IMR-90 (cell line): ENCODE measurements around the gene ALDH3A2. TPM values are rescaled to one million over a fixed set of nuclear protein-coding genes. Genes with fewer than 3 reads are reported as not detected.

Experiments
- ATAC-seq: fragments of 200-7000 bp; cut with Tn5 transposase; 2 replicates; pipeline ENCODE4 v1.9.1; 2020; ENCODE audit warnings: low read depth, mild to moderate bottlenecking, moderate library complexity
- BruUV-seq: library from RNA; stranded (reverse); fragments of 400-500 nt; replicated peaks from 2 replicates; lab custom pipeline; 2021; lab: Mats Ljungman, UMichigan
- CTCF ChIA-PET: fragments of 300-600 bp; formaldehyde crosslinking; extraction: SDS; loops from one replicate; lab custom pipeline; 2021; ENCODE audit warnings: antibody characterized with exemption; lab: Yijun Ruan, JAX
- POLR2A ChIA-PET: fragments of 300-600 bp; sonication (Branson Sonifier 250); formaldehyde crosslinking; loops from one replicate; lab custom pipeline; 2022; ENCODE audit warnings: antibody characterized with exemption; ENCODE audit not compliant: unreplicated experiment; lab: Charles Lee
- DNase-seq: peaks from one replicate; pipeline ENCODE4 v3.0.0; 2013
- H2AFZ ChIP-seq: replicated peaks from 2 replicates; pipeline ENCODE3; 2013; ENCODE audit warnings: low read length, mild to moderate bottlenecking; ENCODE audit not compliant: poor library complexity
- H2AK5ac ChIP-seq: 2 replicates; pipeline ENCODE4 v1.6.1; 2013; ENCODE audit warnings: low read depth, low read length, inconsistent platforms
- H2AK9ac ChIP-seq: replicated peaks from 2 replicates; pipeline ENCODE3; 2013; ENCODE audit warnings: mild to moderate bottlenecking, low read depth, low read length, moderate library complexity; ENCODE audit not compliant: poor library complexity
- H2BK120ac ChIP-seq: 2 replicates; pipeline ENCODE4 v1.6.1; 2013; ENCODE audit warnings: low read depth, low read length, inconsistent platforms
- H2BK15ac ChIP-seq: 3 replicates; pipeline ENCODE4 v1.6.1; 2013; ENCODE audit warnings: low read depth, low read length, inconsistent platforms
- H2BK20ac ChIP-seq: 2 replicates; pipeline ENCODE4 v1.6.1; 2013; ENCODE audit warnings: low read depth, mild to moderate bottlenecking, inconsistent platforms, low read length, moderate library complexity
- H2BK5ac ChIP-seq: 2 replicates; pipeline ENCODE4 v1.6.1; 2013; ENCODE audit warnings: mild to moderate bottlenecking, low read depth, low read length, inconsistent platforms; ENCODE audit not compliant: poor library complexity, severe bottlenecking
- H3K14ac ChIP-seq: replicated peaks from 2 replicates; pipeline ENCODE4 v1.6.1; 2013; ENCODE audit warnings: low read depth, low read length, inconsistent platforms
- H3K18ac ChIP-seq: 2 replicates; pipeline ENCODE4 v1.6.1; 2013; ENCODE audit warnings: low read depth, low read length, control low read depth
- H3K23ac ChIP-seq: 2 replicates; pipeline ENCODE4 v1.6.1; 2013; ENCODE audit warnings: low read depth, low read length, inconsistent platforms
- H3K27ac ChIP-seq: 2 replicates; pipeline ENCODE4 v1.5.1; 2013; ENCODE audit warnings: mild to moderate bottlenecking, control low read depth, low read length; ENCODE audit not compliant: insufficient read depth
- H3K27me3 ChIP-seq: 2 replicates; pipeline ENCODE4 v1.6.1; 2013; ENCODE audit warnings: low read length; ENCODE audit not compliant: control insufficient read depth, insufficient read depth
- H3K36me3 ChIP-seq: 2 replicates; pipeline ENCODE4 v1.6.1; 2013; ENCODE audit warnings: low read length, mixed read lengths; ENCODE audit not compliant: control insufficient read depth, insufficient read depth
- H3K4ac ChIP-seq: 2 replicates; pipeline ENCODE4 v1.6.1; 2013; ENCODE audit warnings: low read depth, low read length, inconsistent platforms
- H3K4me1 ChIP-seq: 2 replicates; pipeline ENCODE4 v1.6.1; 2013; ENCODE audit warnings: low read length, mixed read lengths; ENCODE audit not compliant: control insufficient read depth, insufficient read depth
- H3K4me2 ChIP-seq: 2 replicates; pipeline ENCODE4 v1.6.1; 2013; ENCODE audit warnings: low read depth, mild to moderate bottlenecking, control low read depth, low read length, moderate library complexity
- H3K4me3 ChIP-seq: 2 replicates; pipeline ENCODE4 v1.5.1; 2013; ENCODE audit warnings: low read depth, mild to moderate bottlenecking, control low read depth, low read length, moderate library complexity; ENCODE audit not compliant: insufficient read depth
- H3K56ac ChIP-seq: 2 replicates; pipeline ENCODE4 v1.6.1; 2013; ENCODE audit warnings: low read length, inconsistent platforms; ENCODE audit not compliant: insufficient read depth; ENCODE audit errors: extremely low read depth
- H3K79me1 ChIP-seq, 2 experiments: 2 replicates each; pipeline ENCODE4 v1.6.1; 2013; ENCODE audit warnings: low read length in 2 of 2, inconsistent platforms in 1 of 2, low read depth in 1 of 2
- H3K9ac ChIP-seq: 2 replicates; pipeline ENCODE4 v1.6.1; 2013; ENCODE audit warnings: low read depth, low read length, control low read depth
- H3K9me1 ChIP-seq: 2 replicates; pipeline ENCODE4 v1.6.1; 2013; ENCODE audit warnings: low read length, inconsistent platforms; ENCODE audit not compliant: insufficient read depth
- H3K9me3 ChIP-seq: 2 replicates; pipeline ENCODE4 v1.6.1; 2013; ENCODE audit warnings: low read length; ENCODE audit not compliant: control insufficient read depth, insufficient read depth
- H4K20me1 ChIP-seq: 2 replicates; pipeline ENCODE4 v1.6.1; 2013; ENCODE audit warnings: low read length, inconsistent platforms; ENCODE audit not compliant: insufficient read depth
- H4K5ac ChIP-seq: 2 replicates; pipeline ENCODE4 v1.6.1; 2013; ENCODE audit warnings: mild to moderate bottlenecking, low read depth, low read length, control low read depth
- H4K8ac ChIP-seq, 2 experiments: 2 replicates each; pipeline ENCODE4 v1.6.1; 2013; ENCODE audit warnings: low read depth in 2 of 2, low read length in 2 of 2, control low read depth in 1 of 2, inconsistent platforms in 1 of 2
- H4K91ac ChIP-seq: 2 replicates; pipeline ENCODE4 v1.6.1; 2013; ENCODE audit warnings: low read depth, low read length, inconsistent platforms; ENCODE audit not compliant: insufficient read depth
- BHLHE40 ChIP-seq: fragments of 150-350 bp; IDR thresholded peaks from 2 replicates; pipeline ENCODE4 v1.6.1; 2016; ENCODE audit warnings: mild to moderate bottlenecking, low read depth, low read length
- CHD1 ChIP-seq: IDR thresholded peaks from 2 replicates; pipeline ENCODE4 v1.6.1; 2012; ENCODE audit warnings: low read depth, low read length, improper control_type of control experiment
- CTCF ChIP-seq: conservative IDR thresholded peaks from 2 replicates; pipeline ENCODE4 v1.5.1; 2012; ENCODE audit warnings: mild to moderate bottlenecking, low read depth, low read length, improper control_type of control experiment
- ELK1 ChIP-seq: fragments of 150-350 bp; IDR thresholded peaks from 2 replicates; pipeline ENCODE4 v1.6.1; 2016; ENCODE audit warnings: low read depth, mild to moderate bottlenecking, low read length, moderate library complexity, borderline replicate concordance
- FOS ChIP-seq: fragments of 150-350 bp; IDR thresholded peaks from 2 replicates; pipeline ENCODE4 v1.6.1; 2016; ENCODE audit warnings: low read depth, low read length
- MAFK ChIP-seq: IDR thresholded peaks from 2 replicates; pipeline ENCODE4 v1.6.1; 2012; ENCODE audit warnings: low read depth, low read length, improper control_type of control experiment
- MAZ ChIP-seq: IDR thresholded peaks from 2 replicates; pipeline ENCODE4 v1.6.1; 2012; ENCODE audit warnings: low read depth, mild to moderate bottlenecking, low read length, improper control_type of control experiment, moderate library complexity, borderline replicate concordance
- MXI1 ChIP-seq: IDR thresholded peaks from 2 replicates; pipeline ENCODE4 v1.6.1; 2012; ENCODE audit warnings: low read depth, mild to moderate bottlenecking, low read length, moderate library complexity, borderline replicate concordance
- NFE2L2 ChIP-seq: fragments of 150-350 bp; IDR thresholded peaks from 2 replicates; pipeline ENCODE4 v1.6.1; 2016; ENCODE audit warnings: low read depth, mild to moderate bottlenecking, low read length
- POLR2A ChIP-seq: IDR thresholded peaks from 2 replicates; pipeline ENCODE4 v1.6.1; 2012; ENCODE audit warnings: mild to moderate bottlenecking, low read depth, low read length
- RAD21 ChIP-seq: IDR thresholded peaks from 2 replicates; pipeline ENCODE4 v1.6.1; 2012; ENCODE audit warnings: low read length, improper control_type of control experiment
- RCOR1 ChIP-seq: IDR thresholded peaks from 2 replicates; pipeline ENCODE4 v1.6.1; 2012; ENCODE audit warnings: mild to moderate bottlenecking, low read length, improper control_type of control experiment; ENCODE audit not compliant: insufficient replicate concordance
- RFX5 ChIP-seq: IDR thresholded peaks from 2 replicates; pipeline ENCODE4 v1.8.0; 2012; ENCODE audit warnings: low read depth, mild to moderate bottlenecking, low read length, moderate library complexity
- SMC3 ChIP-seq: fragments of 150-350 bp; IDR thresholded peaks from 2 replicates; pipeline ENCODE4 v1.6.1; 2016; ENCODE audit warnings: low read depth, mild to moderate bottlenecking, antibody characterized with exemption, low read length, moderate library complexity
- USF2 ChIP-seq: fragments of 150-350 bp; IDR thresholded peaks from 2 replicates; pipeline ENCODE4 v1.6.1; 2017; ENCODE audit warnings: mild to moderate bottlenecking, antibody characterized with exemption, low read length, low read depth
- WGBS, 2 experiments: methylation state at CpG; one replicate each; pipeline versions ENCODE4 v1.1.5 to v1.1.7; 2013; ENCODE audit warnings: missing lambda C conversion rate in 2 of 2; ENCODE audit not compliant: insufficient read length in 1 of 2; ENCODE audit errors: extremely low coverage in 2 of 2; 5-methylcytosine and 5-hydroxymethylcytosine counted together
- dilution Hi-C: fragments of 300-500 bp; cut with HindIII; formaldehyde crosslinking; loops from one replicate; pipeline ENCODE4 v1.14.3; 2018; ENCODE audit warnings: low sequenced_read_pairs; ENCODE audit not compliant: unreplicated experiment
- in situ Hi-C: fragments of 300-500 bp; cut with MboI; formaldehyde crosslinking; loops from 3 replicates; pipeline ENCODE4 v1.14.3; 2019; ENCODE audit warnings: low sequenced_read_pairs, inconsistent platforms, mixed read lengths
- intact Hi-C: fragments of 100-400 bp; cut with micrococcal nuclease; formaldehyde crosslinking; loops from 2 replicates; pipeline ENCODE4 v1.10.0; 2022
- polyA plus RNA-seq, 3 experiments: library from polyadenylated mRNA; depleted of rRNA; stranded (reverse); fragments of >200 nt; gene quantifications; 2 replicates each; pipeline ENCODE4 v1.2.3, GENCODE V29; 2012; ENCODE audit warnings: low replicate concordance in 1 of 3
- total RNA-seq: library from RNA; depleted of rRNA; stranded (reverse); fragments of >200 nt; gene quantifications from 2 replicates; pipeline ENCODE4 v1.2.3, GENCODE V29; 2012

Gene ALDH3A2
- total and polyA plus RNA-seq, 2 of the 4 experiments (the other 2 are of a cell fraction): 4.0 to 7.9 TPM

GRCh38 chr17:19656851-19657581, 8.5 kb downstream of the ALDH3A2 start:
- no peak overlapping the region for H3K9ac ChIP-seq
- no peak overlapping the region for H2AFZ ChIP-seq
- no peak overlapping the region for H3K18ac ChIP-seq
- H2BK120ac ChIP-seq: no peak overlapping the region
- dilution Hi-C loops (no loop called here), intact Hi-C loops (no loop called here), in situ Hi-C loops (no loop called here)
- H3K4ac ChIP-seq: no peak overlapping the region
- H3K14ac ChIP-seq: no peak overlapping the region
- H2BK20ac ChIP-seq: no peak overlapping the region
- ATAC-seq (no peak), DNase-seq (no peak)
- no peak overlapping the region for H3K4me3 ChIP-seq
- no peak overlapping the region for H2AK5ac ChIP-seq
- no peak overlapping the region for H4K91ac ChIP-seq
- H3K9me1 ChIP-seq: no peaks in the 10 kb centered on the region
- no peaks in the 10 kb centered on the region for H3K4me1 ChIP-seq
- no peak overlapping the region for H4K5ac ChIP-seq
- H3K27ac ChIP-seq: no peak overlapping the region
- CTCF ChIA-PET: no interaction called here
- H2BK15ac ChIP-seq: no peak overlapping the region
- H3K79me1 ChIP-seq: no peaks in the 10 kb centered on the region
- H2AK9ac ChIP-seq: no peak overlapping the region
- no peak for TF ChIP-seq MXI1
- no peak for TF ChIP-seq RAD21
- no peak for TF ChIP-seq POLR2A
- no peak for TF ChIP-seq RCOR1
- TF ChIP-seq FOS: no peak
- TF ChIP-seq USF2: no peak
- TF ChIP-seq NFE2L2: no peak
- TF ChIP-seq MAFK: no peak
- no peak for TF ChIP-seq CTCF
- no peak for TF ChIP-seq ELK1
- no peak for TF ChIP-seq BHLHE40
- no peak for TF ChIP-seq RFX5
- no peak for TF ChIP-seq SMC3
- no peak for TF ChIP-seq MAZ
- TF ChIP-seq CHD1: no peak
- POLR2A ChIA-PET: no interaction called here
- H3K36me3 ChIP-seq: no peaks in the 10 kb centered on the region; the same call in 1 of the 2 replicates
- no peak overlapping the region for H3K56ac ChIP-seq
- 100% methylated on average over 1 of the region's 4 CpGs; no CpG with 5 or more reads in 1 of the 2 experiments for WGBS, 2 experiments
- no peak overlapping the region for H3K4me2 ChIP-seq
- peaks cover 2% of the 10 kb centered on the region; the same call in 1 of the 2 replicates for H3K9me3 ChIP-seq
- BruUV-seq: no TSS peak
- H4K8ac ChIP-seq: no peak overlapping the region
- no peak overlapping the region for H2BK5ac ChIP-seq
- H3K27me3 ChIP-seq: peaks cover 8% of the 10 kb centered on the region
- H4K20me1 ChIP-seq: no peaks in the 10 kb centered on the region; the same call in 1 of the 2 replicates
- H3K23ac ChIP-seq: no peak overlapping the region
